NCI-H2171 treated with DMSO at 0.1 percent for 48 hours (cell line): ENCODE results near the gene NPVF.

ENCODE experiments used
- DNase-seq: peaks from one replicate; lab custom pipeline; 2025; lab: John Stamatoyannopoulos, UW

Gene NPVF

GRCh38 chr7:25234336-25234735, 6.0 kb upstream of the NPVF start:
- no peak for DNase-seq

- DNase-seq: no peak
Measured at GRCh38 chr7:25223206-25223605, 5.1 kb downstream of the NPVF start.

GRCh38 chr7:25222666-25223065, 5.6 kb downstream of the NPVF start:
- no peak for DNase-seq

GRCh38 chr7:25221009-25221408, 7.3 kb downstream of the NPVF start:
- no peak for DNase-seq

- no peak for DNase-seq
Measured at GRCh38 chr7:25218191-25218590, 10.1 kb downstream of the NPVF start.

GRCh38 chr7:25216837-25217236, 11.4 kb downstream of the NPVF start:
- peak; percentile 44 for DNase-seq

- no peak for DNase-seq
Measured at GRCh38 chr7:25215694-25216335, 12.5 kb downstream of the NPVF start.

- no peak for DNase-seq
Measured at GRCh38 chr7:25208525-25209221, 19.6 kb downstream of the NPVF start.

GRCh38 chr7:25207887-25208286, 20.4 kb downstream of the NPVF start:
- no peak for DNase-seq

GRCh38 chr7:25206765-25207164, 21.5 kb downstream of the NPVF start:
- no peak for DNase-seq

- DNase-seq: no peak
Measured at GRCh38 chr7:25196132-25196896, 32.0 kb downstream of the NPVF start.

GRCh38 chr7:25194036-25194435, 34.2 kb downstream of the NPVF start:
- no peak for DNase-seq

GRCh38 chr7:25192043-25192442, 36.2 kb downstream of the NPVF start:
- no peak for DNase-seq

- DNase-seq: no peak
Measured at GRCh38 chr7:25189197-25189596, 39.1 kb downstream of the NPVF start.

GRCh38 chr7:25187932-25188331, 40.4 kb downstream of the NPVF start:
- DNase-seq: no peak

GRCh38 chr7:25186436-25186835, 41.9 kb downstream of the NPVF start:
- no peak for DNase-seq

- no peak for DNase-seq
Measured at GRCh38 chr7:25181532-25181931, 46.8 kb downstream of the NPVF start.

GRCh38 chr7:25180946-25181345, 47.3 kb downstream of the NPVF start:
- DNase-seq: peak; percentile 47

- no peak for DNase-seq
Measured at GRCh38 chr7:25180592-25180923, 47.7 kb downstream of the NPVF start.

- DNase-seq: peak; percentile 89
Measured at GRCh38 chr7:25179771-25180591, 48.3 kb downstream of the NPVF start.

- DNase-seq: no peak
Measured at GRCh38 chr7:25179325-25179724, 49.0 kb downstream of the NPVF start.
